Naive thymus-derived CD4-positive, alpha-beta T cell (primary cell): ENCODE results near the gene TMEM151B. TPM values are rescaled to one million over a fixed set of nuclear protein-coding genes. Genes with fewer than 3 reads are reported as not detected.
A peak's percentile ranks its signal among the peaks of the same experiment; 100 is the strongest.

Source experiments
- ATAC-seq: fragments of 150-1000 bp; cut with Tn5 transposase; 2 replicates; pipeline ENCODE4 v1.10.0; 2021; ENCODE audit warnings: mild to moderate bottlenecking, moderate library complexity
- CTCF ChIA-PET: fragments of 350-600 bp; sonication (Branson Sonifier 250); formaldehyde crosslinking; loops from one replicate; lab custom pipeline; 2021; ENCODE audit warnings: antibody characterized with exemption; lab: Charles Lee
- POLR2A ChIA-PET: fragments of 350-600 bp; sonication (Branson Sonifier 250); formaldehyde crosslinking; loops from one replicate; lab custom pipeline; 2021; ENCODE audit warnings: antibody characterized with exemption, inconsistent platforms; lab: Charles Lee
- DNase-seq, 9 donors: peaks; one replicate each; pipeline versions ENCODE4 v3.0.0 to v3.0.0-alpha.2; 2020 to 2022; ENCODE audit warnings: mixed read lengths in 1 of 9
- H3K27ac ChIP-seq: one replicate; pipeline ENCODE4 v1.7.0; 2013; ENCODE audit warnings: mild to moderate bottlenecking, low read depth, low read length, moderate library complexity
- H3K27me3 ChIP-seq, 2 donors: one replicate each; pipeline ENCODE4 v1.7.0; 2013; ENCODE audit warnings: low read length in 2 of 2, mild to moderate bottlenecking in 2 of 2, moderate library complexity in 2 of 2; ENCODE audit not compliant: control insufficient read depth in 2 of 2, insufficient read depth in 2 of 2
- H3K36me3 ChIP-seq, 3 experiments: 1 replicate in 2 of 3; 2 replicates in 1 of 3; pipeline ENCODE4 v1.7.0; 2013; ENCODE audit warnings: low read length in 3 of 3, mild to moderate bottlenecking in 3 of 3, moderate library complexity in 1 of 3; ENCODE audit not compliant: insufficient read depth in 3 of 3, control insufficient read depth in 2 of 3
- H3K4me1 ChIP-seq, 2 donors: one replicate each; pipeline ENCODE4 v1.7.0; 2013; ENCODE audit warnings: low read length in 2 of 2, mild to moderate bottlenecking in 2 of 2, moderate library complexity in 1 of 2; ENCODE audit not compliant: control insufficient read depth in 2 of 2, insufficient read depth in 2 of 2
- H3K4me3 ChIP-seq: 2 replicates; pipeline ENCODE4 v1.7.0; 2013; ENCODE audit warnings: mild to moderate bottlenecking, low read length
- H3K9me3 ChIP-seq, 3 experiments: 1 replicate in 2 of 3; 2 replicates in 1 of 3; pipeline ENCODE4 v1.7.0; 2013; ENCODE audit warnings: low read length in 3 of 3; ENCODE audit not compliant: control insufficient read depth in 2 of 3
- H3K27ac Mint-ChIP-seq, 9 donors: one replicate each; pipeline ENCODE4 v1.8.0; 2020 to 2022; ENCODE audit warnings: mixed read lengths in 9 of 9, mild to moderate bottlenecking in 8 of 9, moderate library complexity in 5 of 9, inconsistent platforms in 2 of 9
- H3K27me3 Mint-ChIP-seq, 5 donors: one replicate each; pipeline ENCODE4 v1.8.0; 2021 to 2022; ENCODE audit warnings: mixed read lengths in 5 of 5, mild to moderate bottlenecking in 1 of 5
- H3K36me3 Mint-ChIP-seq, 5 donors: one replicate each; pipeline ENCODE4 v1.8.0; 2020 to 2022; ENCODE audit warnings: mixed read lengths in 5 of 5, mild to moderate bottlenecking in 3 of 5, inconsistent platforms in 1 of 5
- H3K4me1 Mint-ChIP-seq, 7 donors: one replicate each; pipeline ENCODE4 v1.8.0; 2020 to 2022; ENCODE audit warnings: mixed read lengths in 7 of 7, mild to moderate bottlenecking in 3 of 7, inconsistent platforms in 1 of 7
- H3K4me3 Mint-ChIP-seq, 10 donors: one replicate each; pipeline ENCODE4 v1.8.0; 2020 to 2022; ENCODE audit warnings: mild to moderate bottlenecking in 10 of 10, mixed read lengths in 10 of 10, moderate library complexity in 6 of 10, inconsistent platforms in 2 of 10
- H3K9me3 Mint-ChIP-seq, 11 donors: one replicate each; pipeline ENCODE4 v1.8.0; 2020 to 2022; ENCODE audit warnings: mixed read lengths in 11 of 11, mild to moderate bottlenecking in 4 of 11, inconsistent platforms in 1 of 11, moderate library complexity in 1 of 11
- intact Hi-C, 2 donors: fragments of 100-400 bp; cut with micrococcal nuclease; formaldehyde crosslinking; loops; one replicate each; pipeline ENCODE4 v1.15.1; 2023
- polyA plus RNA-seq, 2 donors: library from polyadenylated mRNA; unstranded; fragments of 300-500 nt; fragmentation: Illumina TruSeq; gene quantifications; one replicate each; pipeline ENCODE4 v1.2.3, GENCODE V29; 2021
- total RNA-seq, 6 experiments: library from RNA in 5 of 6; stranded (reverse) in 5 of 6; gene quantifications; 1 replicate in 5 of 6; 2 replicates in 1 of 6; pipeline ENCODE4 v1.2.3 and lab custom pipeline; 2021 to 2026

The TMEM151B gene
- total and polyA plus RNA-seq, 7 experiments from 2014 or later: 0.22 TPM; not detected in 6

GRCh38 chr6:44272529-44272928 is 2.3 kb downstream of the TMEM151B start:
- no peak for ATAC-seq
- Histone ChIP-seq H3K27me3 (peaks cover 0 to 29% of the 10 kb centered on the region in 2 donors), H3K36me3 (no peaks in the 10 kb centered on the region), H3K27ac (no peak overlapping the region), H3K9me3 (no peaks in the 10 kb centered on the region), H3K4me1 (peaks cover 0 to 4% of the 10 kb centered on the region in 2 donors), H3K4me3 (no peak overlapping the region)
- H3K4me1 Mint-ChIP-seq: peaks cover 5 to 28% (median 18%) of the 10 kb centered on the region in 7 donors
- H3K27me3 Mint-ChIP-seq: peaks cover 55 to 70% (median 62%) of the 10 kb centered on the region in 5 donors
- DNase-seq: no peak
- H3K27ac Mint-ChIP-seq: peak overlapping the region in 2 of 9 donors; percentile 28 to 75
- peaks cover 0 to 2% (median 0%) of the 10 kb centered on the region in 11 donors for H3K9me3 Mint-ChIP-seq
- POLR2A ChIA-PET: no interaction called here
- peaks cover 0 to 4% (median 0%) of the 10 kb centered on the region in 5 donors for H3K36me3 Mint-ChIP-seq
- CTCF ChIA-PET: interaction anchor here (1.4 kb wide), 1 partner anchor 23 kb away, joined by 4 read pairs; no protein-coding TSS in a partner anchor
- peak overlapping the region in 6 of 10 donors; percentile 0 to 52 (median 12) for H3K4me3 Mint-ChIP-seq
- intact Hi-C loops: no loop called here

GRCh38 chr6:44272999-44273566 is 2.8 kb downstream of the TMEM151B start:
- H3K27ac ChIP-seq: no peak overlapping the region
- no peak for ATAC-seq
- ChIA-PET CTCF (interaction anchor here (1.4 kb wide), 1 partner anchor 23 kb away, joined by 4 read pairs; no protein-coding TSS in a partner anchor), POLR2A (no interaction called here)
- H3K27me3 ChIP-seq: peaks cover 0 to 29% of the 10 kb centered on the region in 2 donors
- peaks cover 5 to 24% (median 15%) of the 10 kb centered on the region in 7 donors for H3K4me1 Mint-ChIP-seq
- peaks cover 60 to 73% (median 68%) of the 10 kb centered on the region in 5 donors for H3K27me3 Mint-ChIP-seq
- peaks cover 0 to 4% (median 0%) of the 10 kb centered on the region in 5 donors for H3K36me3 Mint-ChIP-seq
- no peaks in the 10 kb centered on the region for H3K9me3 ChIP-seq
- no peak for DNase-seq
- intact Hi-C loops: no loop called here
- no peak overlapping the region for H3K4me3 ChIP-seq
- peak overlapping the region in 1 of 9 donors; percentile 75 for H3K27ac Mint-ChIP-seq
- H3K36me3 ChIP-seq: no peaks in the 10 kb centered on the region
- H3K4me1 ChIP-seq: no peaks in the 10 kb centered on the region
- H3K9me3 Mint-ChIP-seq: peaks cover 0 to 2% (median 0%) of the 10 kb centered on the region in 11 donors
- peak overlapping the region in 3 of 10 donors; percentile 0 to 52 (median 33) for H3K4me3 Mint-ChIP-seq

GRCh38 chr6:44273617-44274016 is 3.4 kb downstream of the TMEM151B start:
- H3K4me3 ChIP-seq: no peak overlapping the region
- ChIA-PET POLR2A (no interaction called here), CTCF (no interaction called here)
- H3K9me3 ChIP-seq: no peaks in the 10 kb centered on the region
- peaks cover 0 to 4% (median 0%) of the 10 kb centered on the region in 5 donors for H3K36me3 Mint-ChIP-seq
- peaks cover 5 to 24% (median 15%) of the 10 kb centered on the region in 7 donors for H3K4me1 Mint-ChIP-seq
- peaks cover 65 to 75% (median 68%) of the 10 kb centered on the region in 5 donors for H3K27me3 Mint-ChIP-seq
- H3K36me3 ChIP-seq: no peaks in the 10 kb centered on the region
- ATAC-seq: no peak
- peaks cover 0 to 26% of the 10 kb centered on the region in 2 donors for H3K27me3 ChIP-seq
- H3K4me1 ChIP-seq: no peaks in the 10 kb centered on the region
- H3K4me3 Mint-ChIP-seq: no peak overlapping the region
- no peak overlapping the region for H3K27ac Mint-ChIP-seq
- intact Hi-C loops: no loop called here
- H3K9me3 Mint-ChIP-seq: peaks cover 0 to 2% (median 0%) of the 10 kb centered on the region in 11 donors
- H3K27ac ChIP-seq: no peak overlapping the region
- DNase-seq: no peak

- H3K4me1 Mint-ChIP-seq: peaks cover 4 to 14% (median 7%) of the 10 kb centered on the region in 7 donors
- peaks cover 0 to 2% (median 0%) of the 10 kb centered on the region in 11 donors for H3K9me3 Mint-ChIP-seq
- intact Hi-C loops: no loop called here
- H3K27ac Mint-ChIP-seq: no peak overlapping the region
- ChIA-PET CTCF (no interaction called here), POLR2A (interaction anchor here (0.7 to 1.1 kb wide), 2 partner anchors 27 to 97 kb away, joined by 3 read pairs; no protein-coding TSS in a partner anchor)
- no peak for ATAC-seq
- H3K27me3 Mint-ChIP-seq: peaks cover 50 to 69% (median 61%) of the 10 kb centered on the region in 5 donors
- H3K4me3 Mint-ChIP-seq: peak overlapping the region in 4 of 10 donors; percentile 23 to 56 (median 30)
- H3K27me3 ChIP-seq: peaks cover 0 to 21% of the 10 kb centered on the region in 2 donors
- H3K36me3 ChIP-seq: no peaks in the 10 kb centered on the region
- peaks cover 0 to 4% (median 0%) of the 10 kb centered on the region in 5 donors for H3K36me3 Mint-ChIP-seq
- H3K4me1 ChIP-seq: no peaks in the 10 kb centered on the region
- no peak overlapping the region for H3K4me3 ChIP-seq
- no peaks in the 10 kb centered on the region for H3K9me3 ChIP-seq
- DNase-seq: no peak
- no peak overlapping the region for H3K27ac ChIP-seq
These were observed 5.1 kb downstream of the TMEM151B start for GRCh38 chr6:44275271-44275748.

GRCh38 chr6:44275749-44276648 is 5.7 kb downstream of the TMEM151B start:
- Mint-ChIP-seq H3K4me3 (peak overlapping the region in 4 of 10 donors; percentile 23 to 55 (median 36)), H3K27ac (no peak overlapping the region), H3K9me3 (peaks cover 0 to 2% (median 0%) of the 10 kb centered on the region in 11 donors), H3K27me3 (peaks cover 49 to 73% (median 63%) of the 10 kb centered on the region in 5 donors), H3K36me3 (peaks cover 0 to 4% (median 0%) of the 10 kb centered on the region in 5 donors), H3K4me1 (peaks cover 4 to 14% (median 7%) of the 10 kb centered on the region in 7 donors)
- no peaks in the 10 kb centered on the region for H3K4me1 ChIP-seq
- no peaks in the 10 kb centered on the region for H3K9me3 ChIP-seq
- ChIA-PET CTCF (no interaction called here), POLR2A (interaction anchor here (1.1 kb wide), 1 partner anchor 28 kb away, joined by 3 read pairs; no protein-coding TSS in a partner anchor)
- peaks cover 0 to 21% of the 10 kb centered on the region in 2 donors for H3K27me3 ChIP-seq
- H3K4me3 ChIP-seq: no peak overlapping the region
- intact Hi-C loops: no loop called here
- DNase-seq (peak in 3 of 9 donors; percentile 25 to 49 (median 29)), ATAC-seq (peak; percentile 62)
- H3K36me3 ChIP-seq: no peaks in the 10 kb centered on the region
- no peak overlapping the region for H3K27ac ChIP-seq
